Cardiac muscle cell (in vitro differentiated cells and primary cell): ENCODE measurements around the gene CYGB. TPM values are rescaled to one million over a fixed set of nuclear protein-coding genes. Genes with fewer than 3 reads are reported as not detected.

Source experiments
- DNase-seq, 2 donors: peaks; one replicate each; pipeline versions ENCODE4 v3.0.0 to v3.0.0-alpha.2; 2010 to 2017; ENCODE audit warnings: low read depth in 1 of 2, low spot score in 1 of 2
- H3K27ac ChIP-seq: fragments of 200-600 bp; sonication (generic); 2 replicates; pipeline ENCODE4 v1.5.1; 2016
- H3K27me3 ChIP-seq: fragments of 200-600 bp; sonication (generic); 2 replicates; pipeline ENCODE4 v1.6.0; 2016; ENCODE audit warnings: control low read depth
- H3K36me3 ChIP-seq: fragments of 200-600 bp; sonication (generic); 2 replicates; pipeline ENCODE4 v1.5.1; 2016; ENCODE audit warnings: control low read depth
- H3K4me1 ChIP-seq: fragments of 200-600 bp; sonication (generic); 2 replicates; pipeline ENCODE4 v1.8.1; 2017; ENCODE audit warnings: low read depth, mild to moderate bottlenecking, mixed run types
- H3K4me3 ChIP-seq: fragments of 200-600 bp; sonication (generic); 2 replicates; pipeline ENCODE4 v1.5.1; 2016; ENCODE audit warnings: mild to moderate bottlenecking
- H3K9me3 ChIP-seq: fragments of 200-600 bp; sonication (generic); 2 replicates; pipeline ENCODE4 v1.5.1; 2017; ENCODE audit warnings: low read depth, mild to moderate bottlenecking, control low read depth
- CTCF ChIP-seq: IDR thresholded peaks from 2 replicates; pipeline ENCODE4 v1.5.1; 2012; ENCODE audit warnings: low read depth, mild to moderate bottlenecking, low read length
- polyA plus RNA-seq: library from polyadenylated mRNA; unstranded; fragments of >200 nt; fragmentation: Nextera tagmentation; extraction: Ambion mirVana; gene quantifications from 2 replicates; pipeline ENCODE4 v1.2.1, GENCODE V29; 2016
- total RNA-seq: library from RNA; depleted of rRNA; stranded (reverse); fragments of >200 nt; gene quantifications from 2 replicates; pipeline ENCODE4 v1.2.3, GENCODE V29; 2016

The CYGB gene
- total and polyA plus RNA-seq, 2 experiments from 2014 or later: 7.4 to 11.9 TPM

GRCh38 chr17:76501827-76502307 lies 35.6 kb downstream of the CYGB start:
- Histone ChIP-seq H3K27me3 (no peaks in the 10 kb centered on the region), H3K27ac (no peak overlapping the region), H3K9me3 (no peaks in the 10 kb centered on the region), H3K4me3 (peak overlapping the region; percentile 62), H3K4me1 (peaks cover 20% of the 10 kb centered on the region), H3K36me3 (no peaks in the 10 kb centered on the region)
- DNase-seq: no peak
- no peak for TF ChIP-seq CTCF

GRCh38 chr17:76501018-76501826 lies 36.3 kb downstream of the CYGB start, which contains the start of gene RHBDF2:
Gene RHBDF2 (minus strand): TSS chr17:76501423. CDS start chr17:76481524, 19,899 bp downstream.
- Histone ChIP-seq H3K4me1 (peaks cover 20% of the 10 kb centered on the region), H3K36me3 (no peaks in the 10 kb centered on the region), H3K4me3 (peak within 1 kb of the TSS; percentile 62), H3K9me3 (no peaks in the 10 kb centered on the region), H3K27ac (no peak within 1 kb of the TSS), H3K27me3 (no peaks in the 10 kb centered on the region)
- TF ChIP-seq CTCF: no peak
- peak; percentile 83 to 91 for DNase-seq

GRCh38 chr17:76500747-76501017 lies 36.8 kb downstream of the CYGB start:
- no peak for DNase-seq
- H3K4me1 ChIP-seq: peaks cover 20% of the 10 kb centered on the region
- peak overlapping the region; percentile 62 for H3K4me3 ChIP-seq
- H3K27me3 ChIP-seq: no peaks in the 10 kb centered on the region
- H3K27ac ChIP-seq: no peak overlapping the region
- TF ChIP-seq CTCF: no peak
- no peaks in the 10 kb centered on the region for H3K9me3 ChIP-seq
- H3K36me3 ChIP-seq: no peaks in the 10 kb centered on the region

- no peak for TF ChIP-seq CTCF
- H3K27me3 ChIP-seq: no peaks in the 10 kb centered on the region
- no peak for DNase-seq
- no peaks in the 10 kb centered on the region for H3K36me3 ChIP-seq
- no peak overlapping the region for H3K27ac ChIP-seq
- peak overlapping the region; percentile 62 for H3K4me3 ChIP-seq
- H3K4me1 ChIP-seq: peaks cover 20% of the 10 kb centered on the region
- H3K9me3 ChIP-seq: no peaks in the 10 kb centered on the region
Measured at GRCh38 chr17:76500074-76500746, 37.3 kb downstream of the CYGB start.

GRCh38 chr17:76499267-76499667 lies 38.2 kb downstream of the CYGB start:
- no peak overlapping the region for H3K4me3 ChIP-seq
- no peak overlapping the region for H3K27ac ChIP-seq
- H3K4me1 ChIP-seq: peaks cover 20% of the 10 kb centered on the region

More at GRCh38 chr17:76499267-76499667, 38.2 kb downstream of the CYGB start:
- no peak for DNase-seq
- no peaks in the 10 kb centered on the region for H3K36me3 ChIP-seq
- H3K27me3 ChIP-seq: no peaks in the 10 kb centered on the region
- H3K9me3 ChIP-seq: no peaks in the 10 kb centered on the region
- no peak for TF ChIP-seq CTCF
